ENCODE measurements around the gene ZBTB32.

GRCh38 chr19:35729763-35730162, 25.4 kb downstream of the ZBTB32 start:
- TF ChIP-seq REST (IDR thresholded peaks at IDR 0.05) (no peak), EP300 (IDR thresholded peaks at IDR 0.05) (no peak), CTCF (IDR thresholded peaks at IDR 0.05) (no peak), POLR2A (IDR thresholded peaks at IDR 0.05; ENCODE audit: low read length) (no peak), HDAC2 (IDR thresholded peaks at IDR 0.05) (no peak), CEBPB (IDR thresholded peaks at IDR 0.05) (no peak), MAX (IDR thresholded peaks at IDR 0.05) (no peak), RARB (CRISPR knock-in tag; IDR thresholded peaks at IDR 0.05) (no peak), CBX8 (IDR thresholded peaks at IDR 0.05) (no peak)
